DOHH2 (cell line): ENCODE results near the gene SOD3.

Experiments used
- H3F3A ChIP-seq: fragments of 200-600 bp; sonication (generic), shearing (Covaris generic); 2 replicates; pipeline ENCODE4 v1.6.0; 2016; ENCODE audit warnings: antibody characterized with exemption, mild to moderate bottlenecking; ENCODE audit not compliant: control insufficient read depth, insufficient read depth
- H3K27ac ChIP-seq: fragments of 200-600 bp; sonication (generic); 2 replicates; pipeline ENCODE4 v1.5.1; 2014; ENCODE audit warnings: low read depth, mild to moderate bottlenecking, low read length, moderate library complexity
- H3K27me3 ChIP-seq: fragments of 200-600 bp; sonication (generic); 2 replicates; pipeline ENCODE4 v1.6.1; 2014; ENCODE audit warnings: mild to moderate bottlenecking, low read length, mixed read lengths; ENCODE audit not compliant: control insufficient read depth
- H3K36me3 ChIP-seq: fragments of 200-600 bp; sonication (generic); 2 replicates; pipeline ENCODE4 v1.6.1; 2014; ENCODE audit warnings: mild to moderate bottlenecking, low read length, moderate library complexity, mixed read lengths; ENCODE audit not compliant: control insufficient read depth
- H3K4me1 ChIP-seq: fragments of 200-600 bp; sonication (generic); 2 replicates; pipeline ENCODE4 v1.6.1; 2014; ENCODE audit warnings: mild to moderate bottlenecking, low read length, mixed read lengths; ENCODE audit not compliant: control insufficient read depth
- H3K4me2 ChIP-seq: fragments of 200-600 bp; sonication (generic); 2 replicates; pipeline ENCODE4 v1.6.0; 2014; ENCODE audit warnings: mild to moderate bottlenecking, low read length, moderate library complexity
- H3K4me3 ChIP-seq: fragments of 200-600 bp; sonication (generic); 2 replicates; pipeline ENCODE4 v1.5.1; 2014; ENCODE audit warnings: mild to moderate bottlenecking, low read length, mixed read lengths
- H3K79me2 ChIP-seq: fragments of 200-600 bp; sonication (generic); 2 replicates; pipeline ENCODE4 v1.6.1; 2014; ENCODE audit warnings: mild to moderate bottlenecking, low read length, mixed read lengths; ENCODE audit not compliant: control insufficient read depth
- H3K9me2 ChIP-seq: fragments of 200-600 bp; sonication (generic); replicated peaks from 2 replicates; pipeline ENCODE4 v1.6.1; 2014; ENCODE audit warnings: mild to moderate bottlenecking, low read length, mixed read lengths; ENCODE audit not compliant: control insufficient read depth
- H3K9me3 ChIP-seq: fragments of 200-600 bp; sonication (generic); 2 replicates; pipeline ENCODE4 v1.6.1; 2014; ENCODE audit warnings: antibody characterized with exemption, low read length, mixed read lengths; ENCODE audit not compliant: control insufficient read depth, insufficient read depth
- H4K20me1 ChIP-seq: fragments of 200-600 bp; sonication (generic); 2 replicates; pipeline ENCODE4 v1.6.0; 2014; ENCODE audit warnings: low read depth, mild to moderate bottlenecking, antibody characterized with exemption, low read length, moderate library complexity; ENCODE audit not compliant: control insufficient read depth, insufficient read depth
- CTCF ChIP-seq: fragments of 200-600 bp; sonication (generic); IDR thresholded peaks from one replicate; pipeline ENCODE4 v1.5.1; 2014; ENCODE audit warnings: antibody characterized with exemption, mild to moderate bottlenecking, low read depth, low read length; ENCODE audit not compliant: poor library complexity, severe bottlenecking
- EZH2phosphoT487 ChIP-seq: fragments of 200-600 bp; sonication (generic); IDR thresholded peaks from 2 replicates; pipeline ENCODE4 v1.6.1; 2017; ENCODE audit warnings: borderline replicate concordance, mild to moderate bottlenecking, antibody characterized with exemption, low read length, moderate library complexity, mixed read lengths

The SOD3 gene

GRCh38 chr4:24805067-24805466 lies 9.7 kb downstream of the SOD3 start:
- no peaks in the 10 kb centered on the region for H3K79me2 ChIP-seq
- H3F3A ChIP-seq = no peaks in the 10 kb centered on the region
- H3K27ac ChIP-seq = no peak overlapping the region
- no peak for TF ChIP-seq CTCF
- no peak for TF ChIP-seq EZH2phosphoT487
- no peaks in the 10 kb centered on the region for H3K4me1 ChIP-seq
- H4K20me1 ChIP-seq = no peaks in the 10 kb centered on the region
- no peak overlapping the region for H3K4me2 ChIP-seq
- H3K9me2 ChIP-seq = no peaks in the 10 kb centered on the region
- no peaks in the 10 kb centered on the region for H3K9me3 ChIP-seq
- no peaks in the 10 kb centered on the region for H3K36me3 ChIP-seq
- H3K4me3 ChIP-seq = no peak overlapping the region
- H3K27me3 ChIP-seq = no peaks in the 10 kb centered on the region

DNA sequence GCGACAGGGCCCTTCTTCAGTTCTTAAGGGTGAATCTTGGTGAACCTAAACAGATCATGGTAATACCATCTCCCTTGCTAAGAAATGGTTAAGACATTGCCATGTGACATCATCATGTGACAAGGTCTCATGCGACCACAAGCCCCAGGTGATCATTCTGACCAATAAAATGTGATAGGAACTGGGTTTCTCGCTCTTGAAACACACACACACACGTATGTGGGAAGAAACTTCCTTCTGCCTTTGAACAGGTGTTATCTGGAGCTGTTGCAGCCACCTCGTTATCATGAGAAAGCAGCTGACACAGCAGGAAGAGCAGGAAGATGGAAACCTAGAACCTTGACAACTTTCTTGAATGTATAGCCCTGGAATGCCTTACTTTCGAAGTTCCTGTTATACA lies 10.2 kb downstream of the SOD3 start:
- H3K4me2 ChIP-seq = no peak overlapping the region
- no peaks in the 10 kb centered on the region for H3K9me3 ChIP-seq
- no peaks in the 10 kb centered on the region for H3K79me2 ChIP-seq
- H4K20me1 ChIP-seq = no peaks in the 10 kb centered on the region
- no peaks in the 10 kb centered on the region for H3K27me3 ChIP-seq
- H3K4me1 ChIP-seq = no peaks in the 10 kb centered on the region
- TF ChIP-seq CTCF (no peak), EZH2phosphoT487 (no peak)
- no peak overlapping the region for H3K4me3 ChIP-seq
- no peaks in the 10 kb centered on the region for H3K9me2 ChIP-seq
- H3F3A ChIP-seq = no peaks in the 10 kb centered on the region
- H3K27ac ChIP-seq = no peak overlapping the region
- no peaks in the 10 kb centered on the region for H3K36me3 ChIP-seq

DNA sequence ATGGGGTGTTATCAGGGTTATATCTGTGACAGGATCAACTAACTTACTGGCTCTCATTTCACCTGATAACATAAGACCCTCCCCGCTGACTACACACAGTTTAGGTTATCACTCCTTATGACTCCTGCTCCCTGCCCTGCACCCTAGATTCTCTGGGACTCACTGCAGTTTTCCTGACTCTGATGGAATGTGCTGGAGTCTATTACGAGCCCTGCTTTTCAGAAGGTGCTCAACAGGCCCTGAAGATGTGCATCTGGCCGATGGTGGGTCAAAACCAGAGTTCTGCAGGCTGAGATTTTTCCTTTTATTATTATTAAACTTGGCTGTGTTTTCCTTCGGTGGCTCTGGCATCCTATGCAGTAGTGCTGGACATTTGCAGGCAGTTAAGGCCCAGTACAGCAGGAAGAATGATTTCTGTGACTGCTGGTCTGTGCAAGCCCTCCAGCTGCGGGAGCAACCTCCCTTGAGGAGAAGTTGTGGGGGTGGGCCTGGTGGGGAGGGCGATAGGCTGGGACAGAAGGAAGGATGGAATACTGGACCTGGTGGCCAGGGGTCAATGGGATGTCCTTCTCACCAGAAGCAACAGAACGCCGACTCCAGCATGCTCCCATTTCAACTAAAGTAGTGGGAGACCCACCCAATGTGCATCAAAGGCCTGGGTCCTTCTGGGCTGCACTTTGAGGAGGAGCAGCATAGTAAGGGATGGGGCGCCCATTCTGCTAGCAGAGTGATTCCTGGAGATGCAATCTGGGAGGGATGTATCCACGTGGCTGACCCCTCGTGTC lies 11.0 kb downstream of the SOD3 start:
- no peaks in the 10 kb centered on the region for H3K36me3 ChIP-seq
- H3K27ac ChIP-seq = no peak overlapping the region
- TF ChIP-seq CTCF (no peak), EZH2phosphoT487 (no peak)
- no peaks in the 10 kb centered on the region for H3K9me3 ChIP-seq
- no peak overlapping the region for H3K4me2 ChIP-seq
- H3F3A ChIP-seq = no peaks in the 10 kb centered on the region
- no peaks in the 10 kb centered on the region for H3K27me3 ChIP-seq
- no peaks in the 10 kb centered on the region for H3K9me2 ChIP-seq
- no peaks in the 10 kb centered on the region for H3K4me1 ChIP-seq
- H4K20me1 ChIP-seq = no peaks in the 10 kb centered on the region
- H3K79me2 ChIP-seq = no peaks in the 10 kb centered on the region
- no peak overlapping the region for H3K4me3 ChIP-seq
